HG02943 (cell line): ENCODE measurements around the gene HP1BP3.

Experiments used
- ATAC-seq: cut with Tn5 transposase; IDR thresholded peaks from one replicate; pipeline ENCODE4 v1.9.1; 2021; ENCODE audit warnings: mild to moderate bottlenecking, low read depth, moderate library complexity; ENCODE audit not compliant: unreplicated experiment

HP1BP3 gene

GRCh38 chr1:20696397-20697333, 90.4 kb downstream of the HP1BP3 start:
- no peak for ATAC-seq

- ATAC-seq: no peak
These were observed 91.6 kb downstream of the HP1BP3 start for GRCh38 chr1:20695515-20695914.

- no peak for ATAC-seq
These were observed 93.5 kb downstream of the HP1BP3 start for GRCh38 chr1:20693623-20694022.
